CD14-positive monocyte (primary cell): ENCODE data around the gene TTYH1. TPM values are rescaled to one million over a fixed set of nuclear protein-coding genes. Genes with fewer than 3 reads are reported as not detected.

ENCODE experiments used
- DNase-seq, 3 donors: peaks; one replicate each; pipeline ENCODE4 v3.0.0-alpha.2; 2011 to 2022
- H2AFZ ChIP-seq: 2 replicates; pipeline ENCODE4 v1.6.0; 2012; ENCODE audit warnings: mild to moderate bottlenecking, low read depth, low read length, inconsistent platforms; ENCODE audit not compliant: insufficient read depth, poor library complexity, severe bottlenecking
- H3K27ac ChIP-seq, 2 donors: 1 replicate in 1 of 2; 2 replicates in 1 of 2; pipeline ENCODE4 v1.5.1; 2012 to 2013; ENCODE audit warnings: low read length in 2 of 2, control low read depth in 1 of 2, inconsistent platforms in 1 of 2, low read depth in 1 of 2, mild to moderate bottlenecking in 1 of 2
- H3K27me3 ChIP-seq, 2 donors: one replicate each; pipeline versions ENCODE4 v1.6.0 to v1.6.1; 2011 to 2013; ENCODE audit warnings: low read length in 2 of 2; ENCODE audit not compliant: control insufficient read depth in 2 of 2, insufficient read depth in 2 of 2
- H3K36me3 ChIP-seq, 2 donors: replicated peaks in 1 of 2; 1 replicate in 1 of 2; 2 replicates in 1 of 2; pipeline versions ENCODE4 v1.5.1 to v1.6.1; 2012 to 2013; ENCODE audit warnings: low read length in 2 of 2, control low read depth in 1 of 2, inconsistent platforms in 1 of 2, mild to moderate bottlenecking in 1 of 2; ENCODE audit not compliant: insufficient read depth in 2 of 2, control insufficient read depth in 1 of 2
- H3K4me1 ChIP-seq, 2 donors: 1 replicate in 1 of 2; 2 replicates in 1 of 2; pipeline versions ENCODE4 v1.5.1 to v1.6.1; 2012 to 2013; ENCODE audit warnings: low read length in 2 of 2, control low read depth in 1 of 2, inconsistent platforms in 1 of 2, mild to moderate bottlenecking in 1 of 2, moderate library complexity in 1 of 2; ENCODE audit not compliant: insufficient read depth in 2 of 2, control insufficient read depth in 1 of 2
- H3K4me2 ChIP-seq: replicated peaks from 2 replicates; pipeline ENCODE3; 2012; ENCODE audit warnings: low read length, moderate library complexity, mild to moderate bottlenecking; ENCODE audit not compliant: poor library complexity, severe bottlenecking; ENCODE audit errors: extremely low read depth
- H3K4me3 ChIP-seq, 3 experiments: fragments of 200-600 bp in 1 of 3; sonication (generic) in 1 of 3; replicated peaks in 1 of 3; 1 replicate in 2 of 3; 2 replicates in 1 of 3; pipeline ENCODE4 v1.5.1; 2011 to 2013; ENCODE audit warnings: low read length in 3 of 3, mild to moderate bottlenecking in 3 of 3, control low read depth in 2 of 3, low read depth in 2 of 3, inconsistent platforms in 1 of 3, moderate library complexity in 1 of 3
- H3K79me2 ChIP-seq: 2 replicates; pipeline ENCODE4 v1.6.0; 2012; ENCODE audit warnings: mild to moderate bottlenecking, control low read depth, inconsistent platforms, low read length, moderate library complexity; ENCODE audit not compliant: insufficient read depth
- H3K9ac ChIP-seq: 2 replicates; pipeline ENCODE4 v1.6.0; 2017; ENCODE audit warnings: low read length, mild to moderate bottlenecking; ENCODE audit not compliant: insufficient read depth, poor library complexity, severe bottlenecking
- H3K9me3 ChIP-seq, 2 donors: replicated peaks in 1 of 2; 1 replicate in 1 of 2; 2 replicates in 1 of 2; pipeline versions ENCODE4 v1.5.1 to v1.6.1; 2012 to 2013; ENCODE audit warnings: low read length in 2 of 2, control low read depth in 1 of 2; ENCODE audit not compliant: control insufficient read depth in 1 of 2, insufficient read depth in 1 of 2
- H4K20me1 ChIP-seq: 2 replicates; pipeline ENCODE4 v1.6.0; 2012; ENCODE audit warnings: mild to moderate bottlenecking, low read length, control low read depth, moderate library complexity; ENCODE audit not compliant: insufficient read depth
- H3K27ac Mint-ChIP-seq, 7 donors: one replicate each; pipeline ENCODE4 v1.8.0; 2020; ENCODE audit warnings: mild to moderate bottlenecking in 7 of 7, mixed read lengths in 7 of 7, moderate library complexity in 6 of 7, inconsistent platforms in 2 of 7
- H3K27me3 Mint-ChIP-seq, 3 donors: one replicate each; pipeline ENCODE4 v1.8.0; 2021 to 2022; ENCODE audit warnings: low read depth in 3 of 3, mild to moderate bottlenecking in 3 of 3, mixed read lengths in 3 of 3, moderate library complexity in 3 of 3, inconsistent platforms in 1 of 3
- H3K36me3 Mint-ChIP-seq, 2 donors: one replicate each; pipeline ENCODE4 v1.8.0; 2020; ENCODE audit warnings: mixed read lengths in 2 of 2, inconsistent platforms in 1 of 2, mild to moderate bottlenecking in 1 of 2
- H3K4me1 Mint-ChIP-seq: one replicate; pipeline ENCODE4 v1.8.0; 2020; ENCODE audit warnings: mild to moderate bottlenecking, mixed read lengths
- H3K4me3 Mint-ChIP-seq, 2 donors: one replicate each; pipeline ENCODE4 v1.8.0; 2020; ENCODE audit warnings: mild to moderate bottlenecking in 2 of 2, mixed read lengths in 2 of 2, moderate library complexity in 1 of 2
- H3K9me3 Mint-ChIP-seq, 7 donors: one replicate each; pipeline ENCODE4 v1.8.0; 2020 to 2022; ENCODE audit warnings: mixed read lengths in 7 of 7, mild to moderate bottlenecking in 6 of 7, moderate library complexity in 6 of 7, inconsistent platforms in 2 of 7
- CTCF ChIP-seq: fragments of 200-600 bp; IDR thresholded peaks from one replicate; pipeline ENCODE4 v1.8.0; 2022; ENCODE audit warnings: antibody characterized with exemption, mild to moderate bottlenecking
- WGBS: methylation state at CpG from one replicate; pipeline ENCODE4 v1.1.5; 2013; ENCODE audit warnings: missing lambda C conversion rate; ENCODE audit not compliant: insufficient coverage; 5-methylcytosine and 5-hydroxymethylcytosine counted together
- intact Hi-C, 2 donors: fragments of 100-400 bp; cut with micrococcal nuclease; formaldehyde crosslinking; loops; one replicate each; pipeline versions ENCODE4 v1.15.0 to v1.15.1; 2023
- polyA plus RNA-seq, 3 donors: library from polyadenylated mRNA; depleted of rRNA in 1 of 3; unstranded in 2 of 3; stranded (reverse) in 1 of 3; fragments of 300-500 nt in 2 of 3; fragments of >200 nt in 1 of 3; fragmentation: Illumina TruSeq in 2 of 3; gene quantifications; 1 replicate in 2 of 3; 2 replicates in 1 of 3; pipeline ENCODE4 v1.2.3, GENCODE V29; 2012 to 2021

The TTYH1 gene
- polyA plus RNA-seq, 3 donors: not detected

- intact Hi-C loops: loop anchor here (2.0 to 10.0 kb wide), 3 partner anchors 13 to 255 kb away; partner anchors contain the start of genes LENG9 (in 1 of the 2) and TSEN34 (in 1 of the 2)
- H2AFZ ChIP-seq: peak overlapping the region; percentile 76
- no peaks in the 10 kb centered on the region for H3K9me3 ChIP-seq
- peak overlapping the region; percentile 92 for H3K4me2 ChIP-seq
- H3K36me3 Mint-ChIP-seq: peaks cover 49 to 63% of the 10 kb centered on the region in 2 donors
- H3K4me1 Mint-ChIP-seq: peaks cover 35% of the 10 kb centered on the region
- peaks cover 0 to 5% (median 0%) of the 10 kb centered on the region in 7 donors for H3K9me3 Mint-ChIP-seq
- H3K79me2 ChIP-seq: peaks cover 83% of the 10 kb centered on the region
- no peak for TF ChIP-seq CTCF
- H3K27me3 Mint-ChIP-seq: peaks cover 0 to 3% (median 2%) of the 10 kb centered on the region in 3 donors
- peak overlapping the region; percentile 87 for H3K9ac ChIP-seq
- 3% methylated on average over 21 of the region's 21 CpGs for WGBS
- peaks cover 52% of the 10 kb centered on the region for H4K20me1 ChIP-seq
- peak overlapping the region; percentile 98 to 99 for H3K4me3 Mint-ChIP-seq
- H3K27me3 ChIP-seq: no peaks in the 10 kb centered on the region
- no peak for DNase-seq
- peak overlapping the region; percentile 57 to 90 (median 69) for H3K4me3 ChIP-seq
- peak overlapping the region; percentile 96 to 100 (median 100) for H3K27ac Mint-ChIP-seq
- H3K36me3 ChIP-seq: peaks cover 41 to 48% of the 10 kb centered on the region in 2 donors
- peaks cover 35 to 39% of the 10 kb centered on the region in 2 donors for H3K4me1 ChIP-seq
- peak overlapping the region; percentile 95 to 98 for H3K27ac ChIP-seq
Measured at GRCh38 chr19:54449701-54450069, 34.4 kb downstream of the TTYH1 start.

GRCh38 chr19:54451331-54451871 lies 36.1 kb downstream of the TTYH1 start:
- WGBS: 0% methylated on average over 1 of the region's 9 CpGs
- Histone ChIP-seq H3K79me2 (peaks cover 91% of the 10 kb centered on the region), H3K9ac (no peak overlapping the region), H3K9me3 (no peaks in the 10 kb centered on the region), H4K20me1 (peaks cover 69% of the 10 kb centered on the region), H3K4me3 (peak overlapping the region in 1 of 3 experiments; percentile 90), H2AFZ (no peak overlapping the region), H3K27me3 (no peaks in the 10 kb centered on the region), H3K4me2 (peak overlapping the region; percentile 92), H3K4me1 (peaks cover 35 to 39% of the 10 kb centered on the region in 2 donors), H3K36me3 (peaks cover 48 to 52% of the 10 kb centered on the region in 2 donors), H3K27ac (peak overlapping the region; percentile 61 to 76)
- H3K9me3 Mint-ChIP-seq: peaks cover 0 to 5% (median 0%) of the 10 kb centered on the region in 7 donors
- peak overlapping the region; percentile 76 to 99 for H3K4me3 Mint-ChIP-seq
- H3K36me3 Mint-ChIP-seq: peaks cover 52 to 64% of the 10 kb centered on the region in 2 donors
- H3K4me1 Mint-ChIP-seq: peaks cover 35% of the 10 kb centered on the region
- peaks cover 0 to 2% (median 1%) of the 10 kb centered on the region in 3 donors for H3K27me3 Mint-ChIP-seq
- intact Hi-C loops: no loop called here
- H3K27ac Mint-ChIP-seq: peak overlapping the region; percentile 91 to 100 (median 99)
- no peak for TF ChIP-seq CTCF
- peak; percentile 62 to 88 (median 79) for DNase-seq
